Effector memory CD4-positive, alpha-beta T cell (primary cell): ENCODE results near the gene ZNF670.
A peak's percentile ranks its signal among the peaks of the same experiment; 100 is the strongest.

ENCODE experiments used
- DNase-seq, 3 donors: peaks; one replicate each; pipeline ENCODE4 v3.0.0-alpha.2; 2020
- H3K27ac ChIP-seq: 2 replicates; pipeline ENCODE4 v1.7.0; 2013; ENCODE audit warnings: mild to moderate bottlenecking, low read length, moderate library complexity; ENCODE audit not compliant: insufficient read depth, poor library complexity, severe bottlenecking
- H3K27me3 ChIP-seq: replicated peaks from 2 replicates; pipeline ENCODE4 v1.7.0; 2013; ENCODE audit warnings: mild to moderate bottlenecking, low read length; ENCODE audit not compliant: insufficient read depth, control insufficient read depth, poor library complexity, severe bottlenecking
- H3K36me3 ChIP-seq: 2 replicates; pipeline ENCODE4 v1.7.0; 2013; ENCODE audit warnings: mild to moderate bottlenecking, low read length, moderate library complexity; ENCODE audit not compliant: control insufficient read depth, insufficient read depth
- H3K4me1 ChIP-seq: 2 replicates; pipeline ENCODE4 v1.7.0; 2013; ENCODE audit warnings: low read length, mild to moderate bottlenecking; ENCODE audit not compliant: control insufficient read depth, insufficient read depth, poor library complexity, severe bottlenecking
- H3K4me3 ChIP-seq: 2 replicates; pipeline ENCODE4 v1.7.0; 2013; ENCODE audit warnings: low read length, low read depth, mild to moderate bottlenecking; ENCODE audit not compliant: insufficient read depth, poor library complexity, severe bottlenecking
- H3K9me3 ChIP-seq: 2 replicates; pipeline ENCODE4 v1.7.0; 2013; ENCODE audit warnings: mild to moderate bottlenecking, low read length, moderate library complexity; ENCODE audit not compliant: control insufficient read depth

The ZNF670 gene

DNA sequence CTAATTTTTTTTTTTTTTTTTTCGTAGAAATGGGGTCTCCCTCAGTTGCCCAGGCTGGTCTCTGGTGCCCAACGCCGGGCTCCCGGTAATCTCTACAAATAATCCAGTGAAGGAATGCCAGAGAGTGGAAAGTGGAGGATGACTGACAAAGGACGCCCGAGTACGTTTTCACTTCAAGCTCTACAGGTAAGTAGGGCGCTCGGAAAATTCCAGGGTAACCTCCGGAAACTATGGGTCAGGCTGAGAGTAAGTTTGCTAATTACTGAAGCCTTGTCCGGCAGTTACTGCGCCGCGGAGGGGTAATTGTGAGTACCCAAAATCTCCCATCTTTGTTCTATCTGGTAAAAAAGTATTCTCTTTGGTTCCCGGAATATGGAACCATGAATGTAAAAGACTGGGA lies 27.4 kb upstream of the ZNF670 start:
- Histone ChIP-seq H3K9me3 (peaks cover 3% of the 10 kb centered on the region), H3K27me3 (peaks cover 18% of the 10 kb centered on the region), H3K36me3 (peaks cover 12% of the 10 kb centered on the region), H3K4me1 (peaks cover 13% of the 10 kb centered on the region), H3K4me3 (no peak overlapping the region), H3K27ac (no peak overlapping the region)
- no peak for DNase-seq

DNA sequence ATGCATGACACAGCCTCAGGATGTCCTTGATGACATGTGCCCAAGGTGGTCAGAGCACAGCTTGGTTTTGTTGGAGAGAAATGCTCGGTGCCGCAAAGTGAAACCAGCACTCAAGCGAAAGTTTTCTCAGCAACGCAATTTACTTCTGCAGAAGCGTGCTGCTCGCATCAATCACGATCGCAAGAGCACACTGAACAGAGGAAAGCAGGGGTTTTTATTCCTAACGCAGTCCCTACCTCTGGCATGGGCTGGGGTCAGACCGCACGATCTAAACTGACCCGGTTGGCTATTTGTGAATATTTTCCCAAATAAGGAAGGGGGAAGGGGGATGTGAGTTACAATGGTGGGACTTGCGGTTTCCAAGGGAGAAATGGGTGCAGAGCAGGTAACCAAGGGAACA lies 26.4 kb upstream of the ZNF670 start:
- peaks cover 7% of the 10 kb centered on the region for H3K4me1 ChIP-seq
- no peak overlapping the region for H3K27ac ChIP-seq
- H3K9me3 ChIP-seq, result peaks cover 13% of the 10 kb centered on the region

GRCh38 chr1:247103859-247104591 lies 25.4 kb upstream of the ZNF670 start, which contains the start of gene ZNF669:
Gene ZNF669, minus strand, starts transcription at chr1:247104356. Its CDS starts 157 bp downstream, at chr1:247104199.
- H3K27ac ChIP-seq, result peak within 1 kb of the TSS; percentile 50
- H3K4me1 ChIP-seq, result peaks cover 7% of the 10 kb centered on the region
- H3K9me3 ChIP-seq, result peaks cover 15% of the 10 kb centered on the region
- peaks cover 4% of the 10 kb centered on the region for H3K27me3 ChIP-seq
- H3K36me3 ChIP-seq, result peaks cover 23% of the 10 kb centered on the region
- H3K4me3 ChIP-seq, result peak within 1 kb of the TSS; percentile 75
- peak; percentile 80 to 85 (median 80) for DNase-seq

More for the DNA sequence above, 26.4 kb upstream of the ZNF670 start:
- peaks cover 21% of the 10 kb centered on the region for H3K36me3 ChIP-seq
- no peak for DNase-seq
- H3K4me3 ChIP-seq, result no peak overlapping the region
- peaks cover 8% of the 10 kb centered on the region for H3K27me3 ChIP-seq

DNA sequence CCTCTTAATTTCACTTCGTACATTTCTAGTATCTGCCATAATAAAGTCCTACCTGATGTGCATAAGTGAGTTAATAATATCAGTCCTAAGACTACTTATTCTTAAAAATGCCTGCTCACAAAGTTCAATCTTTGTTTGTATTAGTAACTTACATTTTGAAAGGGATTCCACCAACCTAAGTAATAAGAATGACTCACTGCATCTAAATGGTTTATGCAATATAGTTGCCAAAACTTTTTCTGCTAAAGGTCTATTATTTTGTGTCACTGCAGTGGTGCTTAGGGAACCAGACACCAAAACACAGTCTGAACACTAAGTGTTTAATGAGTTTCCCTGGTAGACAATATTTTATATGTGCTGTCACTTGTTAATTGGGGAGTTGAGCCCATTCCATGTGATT lies 23.8 kb upstream of the ZNF670 start:
- Histone ChIP-seq H3K9me3 (peaks cover 16% of the 10 kb centered on the region), H3K4me1 (peaks cover 7% of the 10 kb centered on the region), H3K36me3 (peaks cover 27% of the 10 kb centered on the region), H3K4me3 (no peak overlapping the region), H3K27me3 (peaks cover 4% of the 10 kb centered on the region), H3K27ac (no peak overlapping the region)
- DNase-seq, result no peak

DNA sequence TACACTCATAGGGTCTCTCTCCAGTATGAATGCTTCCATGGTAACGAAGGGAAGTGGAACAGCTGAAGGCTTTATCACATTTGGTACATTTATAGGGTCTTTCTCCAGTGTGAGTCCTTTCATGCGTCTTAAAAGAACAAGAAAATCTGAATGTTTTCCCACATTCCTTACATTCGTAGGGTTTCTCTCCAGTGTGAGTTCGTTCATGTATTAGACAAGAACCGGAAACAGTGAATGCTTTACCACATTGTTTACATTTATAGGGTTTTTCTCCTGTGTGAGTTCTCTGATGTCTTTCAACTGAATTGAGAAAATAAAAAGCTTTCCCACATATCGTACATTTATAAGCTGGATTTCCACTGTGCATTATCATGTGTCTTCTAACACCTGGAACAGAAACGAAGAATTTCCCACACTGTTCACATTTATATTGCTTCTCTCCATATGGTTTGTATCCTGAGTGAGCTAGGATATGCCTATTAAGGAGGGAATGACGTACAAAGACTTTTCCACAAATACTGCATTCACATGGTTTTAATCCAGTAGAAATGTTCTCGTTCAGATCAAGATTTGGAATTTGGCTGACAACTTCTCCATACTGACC lies 22.2 kb upstream of the ZNF670 start:
- H3K27me3 ChIP-seq, result no peaks in the 10 kb centered on the region
- peaks cover 7% of the 10 kb centered on the region for H3K4me1 ChIP-seq
- peaks cover 20% of the 10 kb centered on the region for H3K9me3 ChIP-seq
- H3K36me3 ChIP-seq, result peaks cover 27% of the 10 kb centered on the region
- DNase-seq, result no peak
- H3K4me3 ChIP-seq, result no peak overlapping the region
- no peak overlapping the region for H3K27ac ChIP-seq

DNA sequence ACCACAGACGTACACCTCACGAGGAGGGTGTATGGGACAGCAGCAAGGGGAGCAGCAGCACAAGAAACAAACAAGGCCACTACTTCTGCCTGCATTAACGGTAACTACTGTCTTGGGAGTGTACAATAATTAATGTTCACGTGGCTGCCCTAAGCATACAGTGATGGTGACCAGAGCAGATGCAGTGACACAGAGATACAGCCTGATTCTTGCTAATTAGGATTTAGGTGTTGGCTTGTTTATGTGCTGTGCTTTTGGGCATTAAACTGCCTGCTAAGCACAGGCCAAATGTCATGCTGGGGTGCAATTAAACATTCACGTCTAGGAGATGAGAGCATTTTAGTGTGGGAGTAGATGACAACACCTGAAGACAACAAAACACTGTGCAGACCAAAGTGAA lies 18.3 kb upstream of the ZNF670 start:
- H3K4me3 ChIP-seq, result no peak overlapping the region
- H3K4me1 ChIP-seq, result no peaks in the 10 kb centered on the region
- no peak overlapping the region for H3K27ac ChIP-seq
- DNase-seq, result no peak
- H3K9me3 ChIP-seq, result peaks cover 22% of the 10 kb centered on the region
- no peaks in the 10 kb centered on the region for H3K27me3 ChIP-seq
- peaks cover 25% of the 10 kb centered on the region for H3K36me3 ChIP-seq

GRCh38 chr1:247096544-247096943 lies 17.9 kb upstream of the ZNF670 start:
- Histone ChIP-seq H3K4me3 (no peak overlapping the region), H3K27ac (no peak overlapping the region), H3K36me3 (peaks cover 20% of the 10 kb centered on the region), H3K27me3 (no peaks in the 10 kb centered on the region), H3K4me1 (no peaks in the 10 kb centered on the region), H3K9me3 (peaks cover 22% of the 10 kb centered on the region)
- DNase-seq, result no peak

- H3K9me3 ChIP-seq, result peaks cover 20% of the 10 kb centered on the region
- peaks cover 16% of the 10 kb centered on the region for H3K36me3 ChIP-seq
- DNase-seq, result no peak
- H3K4me3 ChIP-seq, result no peak overlapping the region
- H3K4me1 ChIP-seq, result no peaks in the 10 kb centered on the region
- no peak overlapping the region for H3K27ac ChIP-seq
- H3K27me3 ChIP-seq, result no peaks in the 10 kb centered on the region
Observed at GRCh38 chr1:247096112-247096511, 17.5 kb upstream of the ZNF670 start.

GRCh38 chr1:247090455-247090854 lies 11.8 kb upstream of the ZNF670 start:
- H3K36me3 ChIP-seq, result no peaks in the 10 kb centered on the region
- no peak overlapping the region for H3K27ac ChIP-seq
- H3K27me3 ChIP-seq, result no peaks in the 10 kb centered on the region
- H3K9me3 ChIP-seq, result no peaks in the 10 kb centered on the region
- H3K4me3 ChIP-seq, result no peak overlapping the region
- no peaks in the 10 kb centered on the region for H3K4me1 ChIP-seq
- DNase-seq, result no peak

DNA sequence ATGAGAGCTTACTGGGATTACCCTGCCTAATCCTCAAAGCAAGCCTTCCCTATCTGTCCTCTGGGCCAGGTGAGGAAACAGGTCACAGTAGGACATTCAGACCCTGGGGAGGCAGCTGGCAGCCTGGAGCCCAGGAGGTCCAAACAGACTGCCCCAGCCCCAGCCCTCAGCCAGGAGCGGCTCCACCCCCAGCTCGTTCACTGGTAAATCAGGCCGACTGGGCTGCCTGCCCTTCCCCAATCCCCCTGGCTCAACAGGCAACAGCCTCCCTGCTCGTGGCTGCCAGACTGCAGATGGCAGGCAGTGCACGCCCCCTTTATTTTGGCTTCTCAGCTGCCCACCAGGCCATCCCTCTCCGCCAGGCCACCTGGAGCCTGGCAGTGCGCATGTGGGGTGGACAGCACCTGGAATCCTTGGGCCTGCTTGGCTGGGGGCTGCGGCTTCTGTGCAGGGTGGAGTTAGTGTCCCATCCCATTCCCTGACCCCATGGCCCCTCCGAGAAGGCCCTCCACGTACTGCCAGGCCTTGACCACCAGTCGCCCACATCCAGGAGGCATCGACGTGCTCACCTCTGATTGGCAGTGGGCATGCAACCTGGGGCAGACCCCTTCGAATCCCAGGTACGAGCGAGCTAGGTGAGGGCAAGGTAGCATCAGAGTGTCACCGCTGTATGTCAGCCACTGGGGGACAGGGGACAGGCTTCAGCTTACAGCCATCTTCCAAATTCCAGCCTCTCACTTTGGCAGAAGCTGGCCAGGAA lies 11.2 kb upstream of the ZNF670 start:
- no peaks in the 10 kb centered on the region for H3K9me3 ChIP-seq
- no peak for DNase-seq

More for the DNA sequence above, 11.2 kb upstream of the ZNF670 start:
- H3K36me3 ChIP-seq, result no peaks in the 10 kb centered on the region
- no peaks in the 10 kb centered on the region for H3K27me3 ChIP-seq
- no peak overlapping the region for H3K27ac ChIP-seq
- no peak overlapping the region for H3K4me3 ChIP-seq
- H3K4me1 ChIP-seq, result no peaks in the 10 kb centered on the region
